ENCODE data around the gene MINDY4B.

MINDY4B gene

GRCh38 chr3:150828997-150829396 is 76.2 kb downstream of the MINDY4B start:
- DNase-seq (ENCODE audit: low read depth, low spot score), result no peak
- H3K4me3 ChIP-seq (ENCODE audit: low read depth, low read length), result no peak overlapping the region
- in situ Hi-C loops (cut with HindIII; ENCODE audit: low sequenced_read_pairs), result no loop called here
- TF ChIP-seq CTCF (IDR thresholded peaks at IDR 0.05; ENCODE audit: low read depth, low read length), result no peak

GRCh38 chr3:150828261-150828660 is 77.0 kb downstream of the MINDY4B start:
- in situ Hi-C loops (cut with HindIII; ENCODE audit: low sequenced_read_pairs), result no loop called here
- DNase-seq (ENCODE audit: low read depth, low spot score), result no peak
- TF ChIP-seq CTCF (IDR thresholded peaks at IDR 0.05; ENCODE audit: low read depth, low read length), result no peak
- no peak overlapping the region for H3K4me3 ChIP-seq (ENCODE audit: low read depth, low read length)

- in situ Hi-C loops (cut with HindIII; ENCODE audit: low sequenced_read_pairs), result no loop called here
- DNase-seq (ENCODE audit: low read depth, low spot score), result no peak
- no peak for TF ChIP-seq CTCF (IDR thresholded peaks at IDR 0.05; ENCODE audit: low read depth, low read length)
- H3K4me3 ChIP-seq (ENCODE audit: low read depth, low read length), result no peak overlapping the region
Observed at GRCh38 chr3:150826466-150827282, 78.6 kb downstream of the MINDY4B start.

GRCh38 chr3:150825916-150826377 is 79.3 kb downstream of the MINDY4B start:
- in situ Hi-C loops (cut with HindIII; ENCODE audit: low sequenced_read_pairs), result no loop called here
- no peak for TF ChIP-seq CTCF (IDR thresholded peaks at IDR 0.05; ENCODE audit: low read depth, low read length)
- H3K4me3 ChIP-seq (ENCODE audit: low read depth, low read length), result no peak overlapping the region
- DNase-seq (ENCODE audit: low read depth, low spot score), result no peak

GRCh38 chr3:150825192-150825915 is 79.9 kb downstream of the MINDY4B start:
- TF ChIP-seq CTCF (IDR thresholded peaks at IDR 0.05; ENCODE audit: low read depth, low read length), result no peak
- no peak overlapping the region for H3K4me3 ChIP-seq (ENCODE audit: low read depth, low read length)
- in situ Hi-C loops (cut with HindIII; ENCODE audit: low sequenced_read_pairs), result no loop called here
- no peak for DNase-seq (ENCODE audit: low read depth, low spot score)

GRCh38 chr3:150823277-150823676 is 82.0 kb downstream of the MINDY4B start:
- in situ Hi-C loops (cut with HindIII; ENCODE audit: low sequenced_read_pairs), result no loop called here
- TF ChIP-seq CTCF (IDR thresholded peaks at IDR 0.05; ENCODE audit: low read depth, low read length), result no peak

More at GRCh38 chr3:150823277-150823676, 82.0 kb downstream of the MINDY4B start:
- DNase-seq (ENCODE audit: low read depth, low spot score), result no peak
- no peak overlapping the region for H3K4me3 ChIP-seq (ENCODE audit: low read depth, low read length)
